GM23338 (cell line): Measurements from ENCODE around the gene MSRB1.

Source experiments
- EZH2 ChIP-seq: fragments of 200-600 bp; sonication (generic); IDR thresholded peaks from one replicate; pipeline ENCODE4 v1.8.0; 2017; ENCODE audit warnings: antibody characterized with exemption, mild to moderate bottlenecking, low read depth; ENCODE audit not compliant: unreplicated experiment
- POLR2AphosphoS5 ChIP-seq: IDR thresholded peaks from 2 replicates; pipeline ENCODE4 v1.6.1; 2016; ENCODE audit warnings: antibody characterized with exemption, low read depth
- TF ChIP-seq, protein P1 (sequence below), 2 experiments: fragments of 200-600 bp in 1 of 2; sonication (generic) in 1 of 2; conservative IDR thresholded peaks; 2 replicates each; pipeline versions ENCODE4 v1.5.1 to v1.6.1; 2016 to 2017; ENCODE audit warnings: antibody characterized with exemption in 2 of 2, low read depth in 2 of 2, mild to moderate bottlenecking in 2 of 2, moderate library complexity in 1 of 2

DNA sequence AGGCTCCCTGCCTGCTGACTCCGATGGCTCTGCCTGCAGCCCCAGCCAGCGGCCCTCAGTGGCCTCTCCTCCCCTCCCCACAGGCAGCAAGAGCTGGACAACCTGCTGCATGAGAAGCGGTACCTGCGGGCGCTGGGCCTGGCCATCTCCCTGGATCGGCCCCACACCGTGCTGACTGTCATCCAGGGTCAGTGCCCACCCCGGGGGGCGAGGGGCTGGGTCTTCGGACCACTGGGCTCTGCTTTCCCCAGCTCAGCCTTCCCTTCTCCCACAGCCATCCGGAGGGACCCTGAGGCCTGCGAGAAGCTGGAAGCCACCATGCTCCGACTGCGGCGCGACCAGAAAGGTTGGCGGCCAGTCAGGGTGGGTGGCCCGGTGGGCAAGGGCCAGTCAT lies 34.9 kb upstream of the MSRB1 start:
- TF ChIP-seq, protein P1, sequence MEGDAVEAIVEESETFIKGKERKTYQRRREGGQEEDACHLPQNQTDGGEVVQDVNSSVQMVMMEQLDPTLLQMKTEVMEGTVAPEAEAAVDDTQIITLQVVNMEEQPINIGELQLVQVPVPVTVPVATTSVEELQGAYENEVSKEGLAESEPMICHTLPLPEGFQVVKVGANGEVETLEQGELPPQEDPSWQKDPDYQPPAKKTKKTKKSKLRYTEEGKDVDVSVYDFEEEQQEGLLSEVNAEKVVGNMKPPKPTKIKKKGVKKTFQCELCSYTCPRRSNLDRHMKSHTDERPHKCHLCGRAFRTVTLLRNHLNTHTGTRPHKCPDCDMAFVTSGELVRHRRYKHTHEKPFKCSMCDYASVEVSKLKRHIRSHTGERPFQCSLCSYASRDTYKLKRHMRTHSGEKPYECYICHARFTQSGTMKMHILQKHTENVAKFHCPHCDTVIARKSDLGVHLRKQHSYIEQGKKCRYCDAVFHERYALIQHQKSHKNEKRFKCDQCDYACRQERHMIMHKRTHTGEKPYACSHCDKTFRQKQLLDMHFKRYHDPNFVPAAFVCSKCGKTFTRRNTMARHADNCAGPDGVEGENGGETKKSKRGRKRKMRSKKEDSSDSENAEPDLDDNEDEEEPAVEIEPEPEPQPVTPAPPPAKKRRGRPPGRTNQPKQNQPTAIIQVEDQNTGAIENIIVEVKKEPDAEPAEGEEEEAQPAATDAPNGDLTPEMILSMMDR (conservative IDR thresholded peaks at IDR 0.05; ENCODE audit: low read depth in 2 of 2): no peak
- TF ChIP-seq EZH2 (no peak), POLR2AphosphoS5 (no peak)
